Ovary (tissue), 3 donors: Measurements from ENCODE around the gene ZNF197.

Source experiments
- POLR2A ChIP-seq: fragments of 450-650 bp; IDR thresholded peaks from one replicate; pipeline ENCODE4 v1.6.1; 2017; ENCODE audit warnings: antibody characterized with exemption, mild to moderate bottlenecking, moderate library complexity
- TF ChIP-seq, protein P1 (sequence below), 3 donors: fragments of 450-650 bp in 2 of 3; fragments of 200-600 bp in 1 of 3; IDR thresholded peaks; one replicate each; pipeline versions ENCODE4 v1.5.1 to v1.8.0; 2016 to 2022; ENCODE audit warnings: antibody characterized with exemption in 3 of 3, mild to moderate bottlenecking in 1 of 3
- donor health status: DM: no; HTN: no; CAD: no.

DNA sequence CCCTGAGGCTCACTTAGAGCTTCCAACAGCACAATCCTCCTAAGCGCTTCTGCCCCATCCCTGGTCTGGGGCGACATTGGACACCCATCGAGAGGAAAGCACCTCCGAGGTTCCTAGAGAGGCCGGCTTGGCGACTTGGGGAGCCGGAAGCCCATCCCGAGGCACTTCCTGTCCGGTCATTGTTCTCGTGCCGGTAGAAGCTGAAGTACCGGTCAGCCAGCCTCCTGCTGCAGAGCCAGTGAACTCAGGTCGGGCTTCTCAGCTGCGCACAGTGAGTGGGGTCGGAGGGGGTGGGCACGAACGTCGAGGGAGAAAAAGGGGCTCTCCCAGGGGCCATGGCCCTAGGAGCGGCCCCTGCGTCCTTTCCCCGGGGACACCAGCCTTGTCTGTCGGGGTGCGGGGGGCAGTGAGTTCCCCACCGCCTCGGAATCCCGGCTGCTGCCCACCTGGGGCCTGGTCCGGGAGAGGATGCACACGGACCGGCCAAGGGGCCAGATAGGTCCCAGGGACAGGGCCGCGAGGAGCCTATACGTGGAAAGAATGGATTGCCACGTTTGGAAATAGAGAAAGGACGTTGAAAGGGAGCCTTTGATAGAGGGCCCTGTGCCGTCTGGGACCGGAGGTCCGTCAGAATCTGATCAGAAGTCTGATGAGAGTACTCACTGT lies 23.9 kb downstream of the ZNF197 start, which contains the start of gene ZNF35:
- TF ChIP-seq POLR2A = no peak
- TF ChIP-seq, protein P1, sequence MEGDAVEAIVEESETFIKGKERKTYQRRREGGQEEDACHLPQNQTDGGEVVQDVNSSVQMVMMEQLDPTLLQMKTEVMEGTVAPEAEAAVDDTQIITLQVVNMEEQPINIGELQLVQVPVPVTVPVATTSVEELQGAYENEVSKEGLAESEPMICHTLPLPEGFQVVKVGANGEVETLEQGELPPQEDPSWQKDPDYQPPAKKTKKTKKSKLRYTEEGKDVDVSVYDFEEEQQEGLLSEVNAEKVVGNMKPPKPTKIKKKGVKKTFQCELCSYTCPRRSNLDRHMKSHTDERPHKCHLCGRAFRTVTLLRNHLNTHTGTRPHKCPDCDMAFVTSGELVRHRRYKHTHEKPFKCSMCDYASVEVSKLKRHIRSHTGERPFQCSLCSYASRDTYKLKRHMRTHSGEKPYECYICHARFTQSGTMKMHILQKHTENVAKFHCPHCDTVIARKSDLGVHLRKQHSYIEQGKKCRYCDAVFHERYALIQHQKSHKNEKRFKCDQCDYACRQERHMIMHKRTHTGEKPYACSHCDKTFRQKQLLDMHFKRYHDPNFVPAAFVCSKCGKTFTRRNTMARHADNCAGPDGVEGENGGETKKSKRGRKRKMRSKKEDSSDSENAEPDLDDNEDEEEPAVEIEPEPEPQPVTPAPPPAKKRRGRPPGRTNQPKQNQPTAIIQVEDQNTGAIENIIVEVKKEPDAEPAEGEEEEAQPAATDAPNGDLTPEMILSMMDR (IDR thresholded peaks at IDR 0.05) = no peak
